DOHH2 (cell line): ENCODE data around the gene HTRA2.

Experiments
- EZH2phosphoT487 ChIP-seq: fragments of 200-600 bp; sonication (generic); IDR thresholded peaks from 2 replicates; pipeline ENCODE4 v1.6.1; 2017; ENCODE audit warnings: borderline replicate concordance, mild to moderate bottlenecking, antibody characterized with exemption, low read length, moderate library complexity, mixed read lengths
- TF ChIP-seq, protein P1 (sequence below): fragments of 200-600 bp; sonication (generic); IDR thresholded peaks from one replicate; pipeline ENCODE4 v1.5.1; 2014; ENCODE audit warnings: antibody characterized with exemption, mild to moderate bottlenecking, low read depth, low read length; ENCODE audit not compliant: poor library complexity, severe bottlenecking

DNA sequence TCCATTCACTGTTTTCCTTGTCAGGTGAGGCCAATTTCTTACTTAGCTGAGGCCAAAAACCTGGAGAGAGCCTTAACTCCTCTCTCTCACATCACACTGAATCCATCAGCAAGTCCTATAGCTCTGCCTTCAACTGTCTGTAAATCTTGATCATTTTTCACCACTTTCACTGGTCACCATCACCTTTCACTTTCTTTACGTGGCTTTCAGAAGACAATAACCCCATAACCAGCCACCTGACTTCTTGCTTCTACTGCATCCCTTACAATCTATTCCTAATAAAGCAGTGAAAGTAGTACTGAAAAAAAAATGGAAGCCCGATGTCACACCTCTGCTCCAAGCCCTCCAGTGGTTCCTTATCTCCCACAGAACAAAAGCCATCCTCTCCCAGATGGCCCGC is 16.3 kb downstream of the HTRA2 start:
- TF ChIP-seq, protein P1, sequence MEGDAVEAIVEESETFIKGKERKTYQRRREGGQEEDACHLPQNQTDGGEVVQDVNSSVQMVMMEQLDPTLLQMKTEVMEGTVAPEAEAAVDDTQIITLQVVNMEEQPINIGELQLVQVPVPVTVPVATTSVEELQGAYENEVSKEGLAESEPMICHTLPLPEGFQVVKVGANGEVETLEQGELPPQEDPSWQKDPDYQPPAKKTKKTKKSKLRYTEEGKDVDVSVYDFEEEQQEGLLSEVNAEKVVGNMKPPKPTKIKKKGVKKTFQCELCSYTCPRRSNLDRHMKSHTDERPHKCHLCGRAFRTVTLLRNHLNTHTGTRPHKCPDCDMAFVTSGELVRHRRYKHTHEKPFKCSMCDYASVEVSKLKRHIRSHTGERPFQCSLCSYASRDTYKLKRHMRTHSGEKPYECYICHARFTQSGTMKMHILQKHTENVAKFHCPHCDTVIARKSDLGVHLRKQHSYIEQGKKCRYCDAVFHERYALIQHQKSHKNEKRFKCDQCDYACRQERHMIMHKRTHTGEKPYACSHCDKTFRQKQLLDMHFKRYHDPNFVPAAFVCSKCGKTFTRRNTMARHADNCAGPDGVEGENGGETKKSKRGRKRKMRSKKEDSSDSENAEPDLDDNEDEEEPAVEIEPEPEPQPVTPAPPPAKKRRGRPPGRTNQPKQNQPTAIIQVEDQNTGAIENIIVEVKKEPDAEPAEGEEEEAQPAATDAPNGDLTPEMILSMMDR = no peak
- TF ChIP-seq EZH2phosphoT487 = no peak
